Measurements from ENCODE around the gene UBE2L3. TPM values are rescaled to one million over a fixed set of nuclear protein-coding genes. Genes with fewer than 3 reads are reported as not detected.
A peak's percentile ranks its signal among the peaks of the same experiment; 100 is the strongest.

The UBE2L3 gene
- total and polyA plus RNA-seq, 2 of the 8 experiments (the other 6 are each of a cell fraction or from before 2014, with no cell fraction given): 63.5 to 90.0 TPM

- 80% methylated on average over 11 of the region's 11 CpGs; no CpG with 5 or more reads in 1 of the 2 experiments for WGBS, 2 experiments (ENCODE audit: extremely low coverage in 1 of 2, insufficient coverage in 1 of 2, insufficient read length in 1 of 2, insufficient replicate concordance in 2 of 2, low coverage in 1 of 2, low lambda C conversion rate in 2 of 2, missing lambda C conversion rate in 1 of 2)
- POLR2A ChIA-PET (ENCODE audit: partially characterized antibody): interaction anchor here (0.8 to 10.2 kb wide), 6 partner anchors 11 to 58 kb away, joined by 3 to 74 read pairs (median 4); partner anchors contain the start of gene SDF2L1
- peaks cover 21 to 28% of the 10 kb centered on the region in 2 experiments for H4K20me1 ChIP-seq (replicated peaks in 1 of 2; ENCODE audit: control insufficient read depth in 1 of 2, insufficient read depth in 2 of 2, low read length in 2 of 2)
Observed at GRCh38 chr22:21626735-21627469, 59.4 kb downstream of the UBE2L3 start.

More at GRCh38 chr22:21626735-21627469, 59.4 kb downstream of the UBE2L3 start:
- Histone ChIP-seq H3K9ac (replicated peaks in 1 of 4; ENCODE audit: extremely low read depth in 1 of 4, low read depth in 3 of 4, low read length in 3 of 4) (no peak overlapping the region), H2BK5ac (ENCODE audit: low read depth, low read length) (no peak overlapping the region), H3K4ac (replicated peaks; ENCODE audit: insufficient read length, low read depth, low read length) (no peak overlapping the region), H2BK120ac (replicated peaks; ENCODE audit: low read depth, low read length) (no peak overlapping the region), H3K18ac (ENCODE audit: extremely low read depth, low read length) (no peak overlapping the region), H3K14ac (ENCODE audit: insufficient read length) (no peak overlapping the region), H4K8ac (ENCODE audit: extremely low read depth, insufficient read depth, low read length) (no peak overlapping the region; the same call in 1 of the 2 replicates), H3K79me1 (ENCODE audit: low read depth, low read length) (0 out of 2 replicates have a peak, but pooled peaks cover 4% of the 10 kb centered on the region), H3K56ac (replicated peaks; ENCODE audit: insufficient read length, low read depth, low read length) (no peak overlapping the region), H3K4me2 (ENCODE audit: insufficient read depth in 1 of 2, low read depth in 2 of 2, low read length in 2 of 2) (no peak overlapping the region), H3K23ac (ENCODE audit: insufficient read length) (no peak overlapping the region), H2BK15ac (ENCODE audit: low read length) (no peak overlapping the region), H3K23me2 (ENCODE audit: low read depth, low read length) (no peaks in the 10 kb centered on the region; the same call in 1 of the 2 replicates), H2AK5ac (ENCODE audit: low read depth, low read length) (no peak overlapping the region), H3K27ac (ENCODE audit: low read depth, low read length) (no peak overlapping the region), H4K91ac (replicated peaks; ENCODE audit: insufficient read length, low read length) (no peak overlapping the region), H3K4me1 (replicated peaks in 1 of 4; ENCODE audit: control insufficient read depth in 3 of 4, insufficient read depth in 4 of 4, low read length in 3 of 4) (peaks cover 0 to 3% (median 2%) of the 10 kb centered on the region in 4 experiments; a peak in 3 of 7 replicates), H2AFZ (ENCODE audit: low read length) (no peak overlapping the region), H2BK12ac (ENCODE audit: low read depth, low read length) (no peak overlapping the region), H3K36me3 (ENCODE audit: control insufficient read depth in 2 of 4, insufficient read depth in 4 of 4, low read length in 3 of 4) (peaks cover 0 to 14% (median 3%) of the 10 kb centered on the region in 4 experiments; a peak in 4 of 8 replicates), H4K5ac (ENCODE audit: insufficient read length, low read depth, low read length) (no peak overlapping the region), H3K4me3 (ENCODE audit: extremely low read depth in 1 of 4, insufficient read depth in 2 of 4, low read depth in 3 of 4, low read length in 4 of 4) (no peak overlapping the region), H3K9me3 (ENCODE audit: insufficient read depth in 2 of 2, low read depth in 1 of 2, low read length in 1 of 2) (no peaks in the 10 kb centered on the region), H2BK20ac (ENCODE audit: low read length) (no peak overlapping the region), H3K79me2 (ENCODE audit: control insufficient read depth in 1 of 2, insufficient read depth in 2 of 2, low read length in 2 of 2) (peaks cover 0 to 12% of the 10 kb centered on the region in 2 experiments; a peak in 1 of 4 replicates), H3K27me3 (replicated peaks in 1 of 4; ENCODE audit: control insufficient read depth in 3 of 4, extremely low read depth in 1 of 4, insufficient read depth in 3 of 4, low read length in 3 of 4) (no peaks in the 10 kb centered on the region)
- CTCF ChIA-PET (ENCODE audit: partially characterized antibody): interaction anchor here (0.9 to 24.1 kb wide), 5 partner anchors 12 to 375 kb away, joined by 3 to 499 read pairs (median 9); partner anchors contain the start of genes CCDC116 and SDF2L1
- TF ChIP-seq SAP30 (IDR thresholded peaks at IDR 0.05; ENCODE audit: insufficient read depth, insufficient replicate concordance, low read length) (no peak), POLR2A (IDR thresholded peaks at IDR 0.05; ENCODE audit: control extremely low read depth in 1 of 2, low read depth in 2 of 2, low read length in 2 of 2) (peak in 1 of 2 experiments; percentile 30; a peak in 1 of 3 replicates), PHF8 (conservative IDR thresholded peaks at IDR 0.05; ENCODE audit: low read depth, low read length) (no peak), HDAC2 (IDR thresholded peaks at IDR 0.05; ENCODE audit: borderline replicate concordance in 1 of 2, low read depth in 2 of 2, low read length in 2 of 2) (no peak), ZNF274 (IDR thresholded peaks at IDR 0.05; ENCODE audit: borderline replicate concordance, extremely low read depth, low read length) (no peak)
- DNase-seq (ENCODE audit: low read depth in 1 of 2, low spot score in 2 of 2) (no peak), FAIRE-seq (no peak)
